ENCODE measurements around the gene PEX10.
"Not testable (repeated sequence)": the region's sequence is repeated elsewhere in the genome, so short reads cannot be mapped to it uniquely, and the experiment has no call there.

The PEX10 gene

DNA sequence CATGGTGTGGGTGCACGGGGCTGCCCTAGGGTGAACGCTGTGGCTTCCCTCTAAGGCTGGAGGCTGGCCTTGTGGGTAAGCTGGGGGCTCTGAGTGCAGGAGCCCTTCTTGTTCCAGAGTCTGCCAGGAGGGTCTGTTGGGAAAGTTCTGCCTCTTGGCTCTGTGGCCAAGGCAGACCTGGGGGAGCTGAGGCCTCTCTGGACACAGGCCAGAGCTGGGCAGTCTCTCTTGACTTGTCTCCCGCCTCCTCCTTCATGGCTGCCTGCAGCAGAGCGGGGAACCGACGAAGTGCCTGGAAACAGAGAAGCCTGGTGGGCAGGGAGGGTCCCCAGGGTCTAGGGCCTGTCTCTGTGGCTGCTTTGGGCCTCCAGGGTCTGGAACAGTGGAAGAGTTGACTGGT, 30.3 kb upstream of the PEX10 start:
- DNase-seq: no peak

- no peak for DNase-seq
Measured at GRCh38 chr1:2441746-2442145, 29.4 kb upstream of the PEX10 start.

GRCh38 chr1:2440346-2440745, 28.0 kb upstream of the PEX10 start:
- not testable (repeated sequence) for DNase-seq

DNA sequence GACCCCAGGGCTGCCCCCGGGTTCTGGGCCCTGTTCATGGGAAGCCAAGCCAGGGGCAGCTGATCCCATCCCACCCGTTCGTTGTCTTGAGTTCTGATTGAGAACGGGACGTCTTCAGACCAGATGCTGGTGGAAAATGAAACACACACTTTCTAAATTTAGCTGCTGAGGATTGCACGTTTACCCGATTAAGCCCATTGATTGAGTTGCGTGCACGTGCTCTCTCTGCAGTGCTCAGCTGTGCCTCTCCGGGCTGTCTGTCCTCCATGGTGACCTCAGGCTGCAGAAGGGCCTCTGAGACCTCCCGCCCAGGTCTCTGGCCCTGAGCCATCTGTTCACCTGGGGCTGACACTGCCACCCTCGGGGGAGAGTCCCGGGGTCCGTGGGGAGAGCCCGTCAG, 27.0 kb upstream of the PEX10 start:
- no peak for DNase-seq

GRCh38 chr1:2438641-2439040, 26.3 kb upstream of the PEX10 start:
- DNase-seq: no peak

DNA sequence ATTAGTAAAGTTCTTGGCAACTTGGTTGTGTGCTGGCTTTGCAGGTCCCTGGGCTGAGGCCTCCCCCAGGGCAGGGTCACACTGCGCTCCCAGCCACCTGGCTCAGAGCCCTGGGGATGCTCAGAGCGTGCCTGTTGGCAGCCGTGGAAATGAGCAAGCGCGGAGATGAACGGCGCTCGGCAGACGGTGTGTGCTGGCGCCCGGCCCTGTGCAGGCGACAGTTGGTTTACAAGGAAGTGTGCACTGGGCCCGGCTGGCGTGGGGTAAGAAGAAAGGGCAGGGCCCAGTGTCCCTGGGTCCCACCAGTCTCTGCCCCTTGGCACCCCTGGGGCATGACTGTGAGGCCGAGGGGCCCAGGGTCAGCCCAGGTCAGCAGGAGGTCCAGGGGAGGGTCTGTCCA, 25.7 kb upstream of the PEX10 start:
- no peak for DNase-seq

GRCh38 chr1:2437617-2438016, 25.3 kb upstream of the PEX10 start:
- DNase-seq: no peak

GRCh38 chr1:2436876-2437275, 24.5 kb upstream of the PEX10 start:
- no peak for DNase-seq

DNA sequence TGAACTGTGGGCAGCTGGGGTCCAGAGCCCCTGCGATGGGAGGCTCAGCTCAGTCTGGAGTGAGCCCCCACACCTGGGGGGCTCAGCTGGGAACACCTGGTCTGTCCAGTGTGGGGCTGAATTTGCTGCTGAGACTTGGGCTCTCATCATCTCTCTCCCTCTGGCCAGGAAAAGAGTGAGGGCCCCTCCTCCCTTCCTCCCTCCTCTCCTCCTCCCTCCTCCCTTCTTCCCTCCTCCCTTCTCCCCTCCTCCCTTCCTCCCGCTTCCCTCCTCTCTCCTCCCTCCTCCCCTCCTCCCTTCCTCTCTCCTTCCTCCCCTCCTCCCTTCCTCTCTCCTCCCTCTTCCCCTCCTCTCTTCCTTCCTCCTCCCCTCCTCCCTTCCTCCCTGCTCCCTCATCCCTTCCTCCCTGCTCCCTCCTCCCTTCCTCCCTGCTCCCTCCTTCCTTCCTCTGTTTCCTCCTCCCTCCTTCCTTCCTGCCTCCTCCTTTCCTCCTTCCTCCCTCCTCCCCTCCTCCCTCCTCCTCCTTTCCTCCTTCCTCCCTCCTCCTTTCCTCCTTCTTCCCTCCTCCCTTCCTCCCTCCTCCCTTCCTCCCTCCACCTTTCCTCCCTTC, 23.5 kb upstream of the PEX10 start:
- DNase-seq: no peak

GRCh38 chr1:2435091-2435490, 22.7 kb upstream of the PEX10 start:
- DNase-seq: no peak

DNA sequence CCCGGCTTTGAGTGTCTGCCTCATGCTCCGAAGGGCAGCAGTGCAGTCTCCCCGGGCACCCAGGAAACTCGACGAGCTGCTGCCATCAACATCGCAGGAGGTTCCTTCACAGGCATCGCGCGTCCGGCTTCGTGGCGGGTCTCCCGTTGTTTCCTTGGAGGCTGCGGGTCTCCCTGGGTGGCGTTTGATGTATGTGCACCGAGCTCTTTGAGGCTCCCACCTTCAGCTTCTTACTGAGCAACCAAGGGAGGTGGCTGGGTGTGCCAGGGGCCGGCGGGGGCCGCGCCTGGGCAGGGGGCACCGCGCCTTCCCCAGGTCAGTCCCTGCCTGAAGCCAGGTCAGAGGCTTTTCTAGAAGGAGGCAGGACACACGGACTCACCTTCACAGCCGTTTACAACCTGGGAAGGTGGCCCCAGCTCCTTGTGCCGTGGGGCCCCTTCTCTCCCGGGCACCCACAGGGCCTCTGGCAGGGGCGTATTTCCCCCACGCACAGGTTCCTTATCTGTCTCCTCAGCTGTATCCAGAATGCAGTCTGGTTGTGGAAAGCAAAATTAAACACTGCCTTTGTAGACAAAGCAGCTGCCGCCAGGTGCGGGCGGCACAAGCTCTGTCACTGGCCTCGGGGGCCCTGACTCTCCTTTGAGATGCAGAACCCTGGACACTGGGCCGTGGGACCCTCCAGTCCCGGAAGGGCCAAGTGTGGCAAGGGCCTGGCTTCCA, 21.7 kb upstream of the PEX10 start:
- no peak for DNase-seq

GRCh38 chr1:2433196-2433595, 20.8 kb upstream of the PEX10 start:
- DNase-seq: no peak

- DNase-seq: no peak
Measured at GRCh38 chr1:2432441-2432844, 20.1 kb upstream of the PEX10 start.

GRCh38 chr1:2431518-2431917, 19.2 kb upstream of the PEX10 start:
- DNase-seq: no peak

- DNase-seq: no peak
Measured at GRCh38 chr1:2431103-2431502, 18.7 kb upstream of the PEX10 start.

GRCh38 chr1:2430592-2430973, 18.2 kb upstream of the PEX10 start:
- no peak for DNase-seq

GRCh38 chr1:2429780-2430591, 17.6 kb upstream of the PEX10 start:
- DNase-seq: no peak

DNA sequence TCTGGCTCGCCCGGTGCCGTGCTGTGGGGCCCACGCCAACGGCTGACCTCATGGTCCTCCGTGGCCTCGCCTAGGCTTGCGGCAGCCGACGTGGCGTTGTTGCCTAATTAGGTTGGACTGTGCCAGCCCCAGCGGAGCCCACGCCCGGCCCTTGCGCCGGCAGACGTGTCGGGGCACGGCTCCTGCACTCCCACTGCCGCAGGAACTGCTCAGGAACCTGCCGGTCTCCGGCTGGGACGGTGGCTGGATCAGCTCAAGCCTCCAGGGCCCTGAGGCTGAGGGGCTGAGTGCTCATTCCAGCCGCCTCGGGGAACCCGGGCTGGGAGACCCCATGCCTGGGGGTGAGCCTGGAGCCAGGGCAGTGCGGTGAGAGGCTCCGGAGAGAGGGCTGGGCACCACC, 16.1 kb upstream of the PEX10 start:
- DNase-seq: no peak

GRCh38 chr1:2427976-2428375, 15.6 kb upstream of the PEX10 start:
- DNase-seq: no peak

DNA sequence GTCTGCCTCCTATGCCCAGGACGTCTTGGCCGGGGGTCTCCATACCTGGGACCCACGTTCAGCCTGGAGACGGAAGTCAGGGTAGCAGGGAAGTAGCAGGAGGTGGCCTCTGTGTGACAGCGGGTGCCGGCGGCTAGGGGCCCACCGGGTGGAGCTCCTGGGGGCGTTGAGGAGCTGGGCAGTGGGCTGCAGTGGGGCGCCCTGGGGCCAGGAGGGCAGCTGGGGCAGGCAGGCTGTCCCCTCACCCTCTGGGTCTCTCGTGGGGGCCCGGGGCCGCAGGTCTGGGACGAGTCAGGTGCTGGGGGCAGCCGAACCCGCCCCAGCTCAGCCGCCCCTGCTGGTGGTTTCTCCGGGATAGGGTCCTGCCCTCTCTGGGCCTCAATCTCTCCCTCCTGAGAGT, 14.7 kb upstream of the PEX10 start:
- no peak for DNase-seq

DNA sequence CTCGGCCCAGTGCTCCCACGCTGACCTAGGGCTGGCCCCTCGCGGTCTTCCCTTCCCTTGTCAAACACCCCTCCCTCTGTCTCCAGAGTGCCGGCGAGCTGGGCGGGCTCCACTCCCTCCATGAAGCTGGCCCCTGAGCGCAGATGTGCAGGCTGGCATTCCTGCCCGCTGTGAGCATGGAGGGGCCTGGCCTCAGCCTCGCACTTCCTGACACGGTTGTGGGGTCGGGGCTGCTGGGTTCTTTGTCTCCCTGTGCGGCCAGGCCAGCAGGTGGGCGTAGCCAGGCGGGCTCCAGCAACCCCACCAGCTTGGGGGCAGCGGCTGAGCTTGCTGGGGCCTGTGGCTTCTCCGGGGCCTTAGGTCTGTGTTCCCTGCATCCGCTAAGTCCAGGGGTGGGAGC, 14.2 kb upstream of the PEX10 start:
- no peak for DNase-seq

- DNase-seq: no peak
Measured at GRCh38 chr1:2425892-2426291, 13.5 kb upstream of the PEX10 start.

DNA sequence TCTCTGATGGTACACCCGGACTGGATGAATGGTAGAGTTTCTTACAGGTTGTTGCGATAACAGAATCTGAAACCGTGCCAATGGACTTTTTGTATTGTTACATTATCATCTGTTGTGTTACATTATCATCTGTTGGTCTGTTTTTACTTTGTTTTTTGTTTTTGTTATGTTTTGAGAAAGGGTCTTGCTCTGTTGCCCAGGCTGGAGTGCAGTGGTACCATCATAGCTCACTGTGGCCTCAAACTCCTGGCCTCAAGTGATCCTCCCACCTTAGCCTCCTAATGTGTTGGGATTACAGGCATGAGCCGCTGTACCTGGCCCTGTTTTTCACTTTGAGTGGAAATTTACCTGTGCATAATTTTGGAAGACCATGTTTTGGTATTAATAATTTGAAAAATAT, 10.2 kb upstream of the PEX10 start:
- no peak for DNase-seq

DNA sequence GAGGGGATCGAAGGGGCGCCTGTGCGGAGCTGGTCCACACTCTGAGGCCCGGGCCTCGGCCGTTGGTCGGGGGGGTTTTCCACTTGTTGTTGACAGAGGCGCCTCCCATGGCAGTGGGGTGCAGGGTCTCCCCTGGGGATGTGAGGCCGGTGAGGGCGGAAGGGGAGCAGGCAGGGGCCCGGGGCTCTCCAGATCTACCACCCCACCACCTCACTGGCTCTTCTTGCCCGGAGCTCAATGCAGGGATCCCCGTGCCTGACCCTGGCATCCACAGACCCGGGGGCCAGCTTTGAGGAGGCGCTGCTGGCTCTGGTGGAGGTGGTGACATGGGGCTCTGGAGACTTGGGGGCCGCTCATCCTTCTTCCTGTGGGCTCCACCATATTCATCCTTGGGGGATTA, 7.1 kb upstream of the PEX10 start:
- no peak for DNase-seq

Data from NCI-H2081 (cell line).